ENCODE measurements around the gene C18orf63. TPM values are rescaled to one million over a fixed set of nuclear protein-coding genes. Genes with fewer than 3 reads are reported as not detected.

Gene C18orf63
- total RNA-seq = not detected

DNA sequence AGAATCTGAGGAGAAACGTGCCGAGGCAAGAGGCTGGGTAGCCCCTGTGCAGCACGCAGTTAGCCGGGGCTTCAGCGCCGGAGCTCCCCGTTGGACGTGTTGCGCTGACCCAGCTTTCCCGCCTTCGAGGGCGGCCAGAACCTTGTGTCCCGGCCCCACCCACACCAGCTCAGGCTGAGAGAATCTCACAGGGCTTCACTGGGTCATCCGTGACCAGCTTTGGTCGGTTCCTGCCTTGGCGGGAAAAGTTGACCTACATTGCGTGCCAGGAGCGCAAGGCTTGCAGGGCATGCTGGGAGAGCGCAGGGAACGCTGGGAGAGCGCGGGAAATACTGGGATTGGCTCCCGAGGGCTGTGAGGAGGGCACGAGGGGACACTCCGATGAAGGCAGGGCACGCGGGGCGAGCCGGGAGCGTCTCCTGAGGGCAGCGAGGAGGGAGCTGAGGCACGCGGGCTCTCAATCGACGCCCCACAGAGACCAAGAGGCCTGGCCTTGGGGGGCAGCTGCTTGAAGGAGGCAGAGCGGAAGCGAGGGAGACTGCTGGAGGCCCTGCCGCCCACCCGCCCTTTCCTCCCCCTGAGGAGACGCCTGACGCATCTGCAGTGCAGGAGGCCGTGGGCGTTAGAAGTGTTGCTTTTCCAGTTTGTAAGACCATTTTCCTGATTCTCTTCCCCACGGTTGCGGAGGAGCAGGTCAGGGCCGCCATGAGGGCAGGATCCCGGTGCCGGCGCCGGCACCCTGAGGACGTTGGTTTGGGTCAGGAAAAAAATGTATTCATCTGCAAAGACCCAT is at the start of gene C18orf63:
Gene C18orf63, plus strand, starts transcription at position 376 of the 793 bp plus-strand sequence. CDS start 2,027 bp downstream, outside the sequence.
- no peak for DNase-seq
- H3K27me3 Mint-ChIP-seq = peaks cover 8% of the 10 kb centered on the region
- H3K27ac Mint-ChIP-seq = no peak within 1 kb of the TSS
- CTCF ChIA-PET = no interaction called here
- H3K36me3 Mint-ChIP-seq (ENCODE audit: low read depth) = no peaks in the 10 kb centered on the region
- no peaks in the 10 kb centered on the region for H3K4me1 Mint-ChIP-seq
- no peaks in the 10 kb centered on the region for H3K9me3 Mint-ChIP-seq
- POLR2A ChIA-PET = no interaction called here
- no peak within 1 kb of the TSS for H3K4me3 Mint-ChIP-seq

DNA sequence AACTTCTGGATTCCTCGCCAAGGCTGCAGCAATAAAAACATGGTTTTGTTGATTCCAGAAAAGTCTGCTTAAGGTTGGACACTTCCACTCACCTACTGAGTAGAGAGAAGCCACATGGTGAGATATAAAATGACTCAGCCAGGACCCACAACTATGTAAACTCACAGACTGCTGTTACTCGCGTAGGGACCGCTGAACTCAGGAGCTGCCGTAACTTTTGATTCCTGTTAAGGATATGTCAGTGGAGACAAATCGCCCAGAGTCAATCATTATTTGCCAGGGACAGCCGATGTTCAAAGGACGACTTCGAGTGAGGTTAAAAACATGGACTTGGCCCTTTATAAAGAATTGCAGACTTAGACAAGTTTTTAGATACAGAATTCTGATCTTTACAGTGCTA is 49.5 kb upstream of the C18orf63 start:
- no peaks in the 10 kb centered on the region for H3K9me3 Mint-ChIP-seq
- H3K27ac Mint-ChIP-seq = no peak overlapping the region
- H3K4me1 Mint-ChIP-seq = no peaks in the 10 kb centered on the region
- DNase-seq = no peak
- ChIA-PET CTCF (no interaction called here), POLR2A (no interaction called here)
- no peaks in the 10 kb centered on the region for H3K36me3 Mint-ChIP-seq (ENCODE audit: low read depth)
- no peak overlapping the region for H3K4me3 Mint-ChIP-seq
- H3K27me3 Mint-ChIP-seq = no peaks in the 10 kb centered on the region

DNA sequence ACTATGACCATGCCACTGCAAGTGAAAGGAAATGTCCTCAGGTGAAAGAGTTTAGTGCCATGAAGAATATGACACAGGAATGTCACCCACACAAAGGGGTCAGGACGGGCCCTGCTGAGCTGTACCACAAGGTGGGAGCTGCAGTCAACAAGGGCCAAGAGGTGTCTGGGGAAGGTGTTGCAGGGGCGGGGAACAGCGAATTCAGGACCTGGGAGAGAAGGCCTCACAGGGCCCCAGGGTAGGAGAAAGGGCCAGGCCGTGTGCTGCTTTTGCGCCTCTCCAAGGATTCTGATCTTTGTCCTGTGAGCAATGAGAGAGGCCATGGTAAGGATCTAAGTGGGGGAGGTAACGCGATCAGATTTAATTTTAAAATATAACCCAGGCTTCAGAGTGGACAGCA is 47.5 kb upstream of the C18orf63 start:
- CTCF ChIA-PET = no interaction called here
- H3K27ac Mint-ChIP-seq = no peak overlapping the region

DNA sequence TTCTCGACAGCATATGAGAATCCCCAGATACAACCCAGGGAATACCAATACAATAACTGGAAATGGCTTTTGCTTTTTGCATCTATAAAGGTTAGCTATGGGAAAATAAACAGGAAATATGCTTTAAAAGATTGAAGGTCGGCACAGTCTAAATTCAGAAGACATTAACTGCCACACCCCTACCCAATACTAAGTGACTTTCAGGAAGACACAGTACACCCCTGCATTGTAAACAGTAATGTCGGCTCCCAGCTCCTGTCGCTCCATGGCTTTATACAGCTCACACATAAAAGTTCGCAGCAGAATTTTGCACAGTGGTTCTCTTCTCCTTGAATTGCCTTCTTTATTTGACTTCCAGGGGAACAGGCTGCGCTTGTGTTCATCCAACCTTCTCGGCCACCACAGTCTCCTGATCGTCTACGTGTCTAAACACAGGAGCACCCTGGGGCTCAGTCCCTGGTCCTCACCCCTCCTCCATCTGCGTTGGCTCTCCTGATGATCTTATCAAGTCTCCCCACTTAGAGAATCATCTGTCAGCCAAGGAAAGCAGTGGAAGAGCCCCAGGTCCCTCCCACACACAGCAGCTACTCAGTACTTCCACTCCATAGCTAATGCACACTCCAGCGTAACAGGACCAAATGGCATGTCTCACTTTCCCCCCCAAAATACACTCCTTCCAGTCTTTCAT is 46.6 kb upstream of the C18orf63 start:
- CTCF ChIA-PET = no interaction called here
- no peak overlapping the region for H3K4me3 Mint-ChIP-seq
- no peaks in the 10 kb centered on the region for H3K36me3 Mint-ChIP-seq (ENCODE audit: low read depth)
- DNase-seq = no peak
- no peaks in the 10 kb centered on the region for H3K27me3 Mint-ChIP-seq
- no peak overlapping the region for H3K27ac Mint-ChIP-seq
- H3K9me3 Mint-ChIP-seq = no peaks in the 10 kb centered on the region
- POLR2A ChIA-PET = no interaction called here
- H3K4me1 Mint-ChIP-seq = no peaks in the 10 kb centered on the region

More for the DNA sequence above, 47.5 kb upstream of the C18orf63 start:
- POLR2A ChIA-PET = no interaction called here
- no peaks in the 10 kb centered on the region for H3K9me3 Mint-ChIP-seq
- H3K36me3 Mint-ChIP-seq (ENCODE audit: low read depth) = no peaks in the 10 kb centered on the region
- no peak for DNase-seq
- H3K4me3 Mint-ChIP-seq = no peak overlapping the region
- H3K27me3 Mint-ChIP-seq = no peaks in the 10 kb centered on the region
- H3K4me1 Mint-ChIP-seq = no peaks in the 10 kb centered on the region

DNA sequence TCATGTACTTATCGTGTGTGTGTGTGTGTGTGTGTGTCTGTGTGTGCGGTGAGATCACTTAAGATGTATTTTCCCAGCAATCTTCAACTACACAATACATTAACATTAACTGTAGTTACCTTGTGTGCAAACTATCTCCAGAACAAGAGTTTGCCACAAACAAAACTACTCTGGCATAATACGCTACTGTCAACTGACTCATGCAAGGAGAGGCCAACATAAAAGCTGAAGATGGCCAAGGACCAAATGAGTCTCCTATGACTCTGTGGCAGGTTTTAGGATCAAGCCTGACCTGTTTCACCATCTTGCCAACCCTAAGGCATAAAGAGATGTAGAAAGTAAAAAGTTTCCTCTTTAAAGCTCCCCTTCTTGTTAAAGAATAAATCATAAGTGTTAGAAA is 44.0 kb upstream of the C18orf63 start:
- Mint-ChIP-seq H3K36me3 (ENCODE audit: low read depth) (no peaks in the 10 kb centered on the region), H3K27ac (no peak overlapping the region), H3K4me1 (no peaks in the 10 kb centered on the region), H3K27me3 (no peaks in the 10 kb centered on the region), H3K9me3 (no peaks in the 10 kb centered on the region), H3K4me3 (no peak overlapping the region)
- POLR2A ChIA-PET = no interaction called here
- CTCF ChIA-PET = no interaction called here
- DNase-seq = no peak

DNA sequence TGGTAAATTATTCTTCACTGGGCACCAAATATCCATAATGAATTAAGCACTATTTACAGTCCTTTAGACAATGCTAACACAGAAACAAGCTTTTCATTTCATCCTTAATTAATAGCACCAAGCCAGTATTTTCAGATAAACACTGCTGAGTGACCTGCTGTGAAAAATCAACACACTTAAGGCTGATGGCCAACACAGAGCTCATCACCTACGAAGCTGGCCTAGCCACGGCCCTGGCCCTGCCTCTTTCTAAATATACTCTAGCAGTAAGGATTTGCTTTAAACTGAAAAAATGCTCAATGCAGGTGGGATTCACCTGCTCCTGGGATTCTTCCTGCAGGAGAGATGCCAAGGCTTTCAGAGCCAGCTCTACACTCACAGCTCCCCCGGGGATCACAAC is 42.2 kb upstream of the C18orf63 start:
- no peak overlapping the region for H3K27ac Mint-ChIP-seq
- H3K27me3 Mint-ChIP-seq = no peaks in the 10 kb centered on the region
- POLR2A ChIA-PET = no interaction called here

DNA sequence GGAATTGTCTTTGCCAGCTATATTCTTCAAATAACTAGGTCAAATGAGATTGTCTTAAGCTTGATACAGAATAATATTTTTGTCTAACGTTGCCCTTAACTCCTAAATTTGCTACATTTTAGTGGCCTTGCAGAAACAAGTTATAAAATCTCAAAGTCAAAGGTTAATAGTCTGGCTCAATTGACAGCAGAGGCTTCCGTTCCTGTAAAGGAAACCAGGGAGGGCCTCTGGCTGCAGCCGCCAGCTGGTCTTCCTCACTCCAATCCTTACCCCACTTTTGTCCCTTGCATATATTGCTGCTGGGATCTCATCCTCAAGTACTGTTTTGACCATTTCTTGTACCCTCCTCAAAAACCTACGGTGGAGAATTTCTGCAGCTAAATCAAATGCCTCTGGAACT is 40.9 kb upstream of the C18orf63 start:
- no peaks in the 10 kb centered on the region for H3K27me3 Mint-ChIP-seq
- no peaks in the 10 kb centered on the region for H3K36me3 Mint-ChIP-seq (ENCODE audit: low read depth)
- no peaks in the 10 kb centered on the region for H3K9me3 Mint-ChIP-seq
- no peak for DNase-seq
- ChIA-PET CTCF (interaction anchor here (1.4 kb wide), 1 partner anchor 277 kb away, joined by 4 read pairs; no protein-coding TSS in a partner anchor), POLR2A (no interaction called here)
- H3K4me1 Mint-ChIP-seq = no peaks in the 10 kb centered on the region
- H3K27ac Mint-ChIP-seq = no peak overlapping the region
- no peak overlapping the region for H3K4me3 Mint-ChIP-seq

More for the DNA sequence above, 42.2 kb upstream of the C18orf63 start:
- no peak for DNase-seq
- no peaks in the 10 kb centered on the region for H3K9me3 Mint-ChIP-seq
- CTCF ChIA-PET = interaction anchor here (1.4 kb wide), 1 partner anchor 278 kb away, joined by 4 read pairs; no protein-coding TSS in a partner anchor
- no peaks in the 10 kb centered on the region for H3K4me1 Mint-ChIP-seq
- no peak overlapping the region for H3K4me3 Mint-ChIP-seq
- H3K36me3 Mint-ChIP-seq (ENCODE audit: low read depth) = no peaks in the 10 kb centered on the region

DNA sequence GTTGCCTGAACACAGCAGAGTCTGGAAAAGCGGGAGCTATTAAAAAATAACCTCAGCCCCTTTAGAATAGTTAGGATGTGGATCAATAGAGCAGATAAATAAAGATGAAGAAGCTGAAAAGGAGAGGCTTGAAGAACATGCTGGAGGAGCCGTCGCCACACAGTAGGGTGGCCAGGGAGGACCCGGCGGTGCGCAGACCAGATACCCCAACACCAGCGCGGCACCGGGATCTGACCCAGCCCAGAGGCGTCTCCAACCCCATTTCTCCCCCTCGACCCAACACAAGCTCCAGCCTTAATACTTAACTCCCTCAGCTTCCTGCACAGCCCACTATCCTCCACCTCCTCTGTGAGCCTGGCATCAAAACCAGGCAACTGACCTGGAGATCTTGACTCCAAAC is 39.9 kb upstream of the C18orf63 start:
- ChIA-PET POLR2A (no interaction called here), CTCF (no interaction called here)
- H3K27ac Mint-ChIP-seq = no peak overlapping the region
- no peak overlapping the region for H3K4me3 Mint-ChIP-seq
- H3K9me3 Mint-ChIP-seq = no peaks in the 10 kb centered on the region
- H3K4me1 Mint-ChIP-seq = no peaks in the 10 kb centered on the region
- DNase-seq = no peak
- no peaks in the 10 kb centered on the region for H3K36me3 Mint-ChIP-seq (ENCODE audit: low read depth)
- no peaks in the 10 kb centered on the region for H3K27me3 Mint-ChIP-seq

DNA sequence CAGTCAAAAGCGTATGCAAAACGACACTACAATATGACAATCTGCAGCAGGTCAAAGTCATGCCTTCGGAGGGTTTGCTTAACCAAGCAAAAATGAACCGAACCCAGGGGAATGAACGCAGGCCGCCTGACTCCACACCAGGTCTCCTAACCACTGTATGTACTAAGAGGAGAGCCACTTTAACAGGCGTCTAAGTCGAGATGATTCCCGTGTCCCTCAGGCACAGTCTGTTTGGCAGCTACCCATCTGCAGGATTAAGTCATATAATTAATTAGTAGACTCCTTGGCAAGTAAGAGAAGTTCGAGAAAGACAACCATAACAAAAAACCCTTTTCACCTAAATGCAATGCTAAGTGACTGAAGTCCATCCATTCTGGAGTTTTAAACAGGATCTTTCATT is 39.0 kb upstream of the C18orf63 start:
- DNase-seq = no peak
- Mint-ChIP-seq H3K9me3 (no peaks in the 10 kb centered on the region), H3K27me3 (no peaks in the 10 kb centered on the region), H3K27ac (no peak overlapping the region), H3K4me3 (no peak overlapping the region), H3K36me3 (ENCODE audit: low read depth) (no peaks in the 10 kb centered on the region), H3K4me1 (peaks cover 3% of the 10 kb centered on the region)
- ChIA-PET CTCF (no interaction called here), POLR2A (no interaction called here)

DNA sequence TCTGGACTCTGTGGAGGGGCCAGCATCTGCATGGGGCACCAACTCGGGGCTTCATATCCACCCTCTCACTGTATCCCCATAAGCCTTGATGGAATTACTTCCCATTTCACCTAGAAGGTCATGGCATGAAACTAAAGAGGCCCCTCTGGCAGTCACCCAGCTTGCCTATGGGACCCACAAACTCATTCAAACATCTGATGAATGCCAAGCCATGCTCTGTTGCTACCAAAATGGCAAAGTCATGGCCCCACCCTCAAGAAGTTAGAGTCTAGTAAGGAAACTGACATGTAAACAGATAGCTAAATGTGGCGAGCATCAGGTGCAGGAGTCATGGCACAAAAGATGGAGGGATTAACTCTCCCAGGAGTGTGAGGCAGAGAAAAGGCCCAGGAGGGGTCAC is 38.3 kb upstream of the C18orf63 start:
- Mint-ChIP-seq H3K36me3 (ENCODE audit: low read depth) (no peaks in the 10 kb centered on the region), H3K9me3 (no peaks in the 10 kb centered on the region), H3K4me1 (peaks cover 8% of the 10 kb centered on the region), H3K27me3 (no peaks in the 10 kb centered on the region), H3K27ac (no peak overlapping the region), H3K4me3 (no peak overlapping the region)
- ChIA-PET CTCF (no interaction called here), POLR2A (no interaction called here)
- no peak for DNase-seq

DNA sequence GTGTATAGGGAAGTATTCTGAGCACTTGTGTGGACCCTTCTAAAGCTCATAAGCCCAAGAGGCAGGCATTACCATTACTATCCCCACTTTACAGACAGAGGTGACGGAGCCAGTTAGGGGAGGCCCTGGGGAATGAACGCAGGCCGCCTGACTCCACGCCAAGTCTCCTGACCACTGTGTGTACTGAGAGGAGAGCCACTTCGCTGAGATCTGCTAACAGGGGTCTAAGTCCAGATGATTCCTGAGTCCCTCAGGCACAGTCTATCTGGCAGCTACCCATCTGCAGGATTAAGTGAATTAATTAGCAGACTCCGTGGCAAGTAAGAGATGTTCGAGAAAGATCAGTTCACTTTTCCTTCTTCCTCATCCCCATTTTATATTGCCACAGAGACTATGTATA is 37.6 kb upstream of the C18orf63 start:
- H3K27me3 Mint-ChIP-seq = no peaks in the 10 kb centered on the region
- POLR2A ChIA-PET = no interaction called here
- H3K27ac Mint-ChIP-seq = no peak overlapping the region

DNA sequence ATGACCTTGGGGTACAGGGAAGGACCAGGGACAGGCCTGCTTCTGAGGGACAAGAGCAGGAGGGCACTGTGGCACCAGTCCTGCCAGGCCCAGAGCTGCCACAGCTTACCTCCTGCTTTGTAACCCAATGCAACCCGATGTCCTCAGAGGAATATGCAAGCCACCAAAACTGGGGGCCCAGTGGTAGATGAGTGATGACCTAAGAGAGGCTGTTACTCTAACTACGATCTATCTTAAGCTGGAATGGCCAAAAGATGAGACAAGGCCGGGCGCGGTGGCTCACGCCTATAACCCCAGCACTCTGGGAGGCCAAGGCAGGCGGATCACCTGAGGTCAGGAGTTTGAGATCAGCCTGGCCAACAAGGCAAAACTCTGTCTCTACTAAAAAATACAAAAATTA is 36.7 kb upstream of the C18orf63 start:
- POLR2A ChIA-PET = no interaction called here
- Mint-ChIP-seq H3K4me1 (peaks cover 21% of the 10 kb centered on the region), H3K36me3 (ENCODE audit: low read depth) (no peaks in the 10 kb centered on the region), H3K4me3 (no peak overlapping the region), H3K27me3 (no peaks in the 10 kb centered on the region), H3K27ac (no peak overlapping the region), H3K9me3 (no peaks in the 10 kb centered on the region)
- CTCF ChIA-PET = interaction anchor here (0.9 kb wide), 1 partner anchor 214 kb away, joined by 5 read pairs; no protein-coding TSS in a partner anchor
- DNase-seq = no peak

More for the DNA sequence above, 37.6 kb upstream of the C18orf63 start:
- H3K4me1 Mint-ChIP-seq = peaks cover 16% of the 10 kb centered on the region
- CTCF ChIA-PET = no interaction called here
- no peak overlapping the region for H3K4me3 Mint-ChIP-seq
- H3K9me3 Mint-ChIP-seq = no peaks in the 10 kb centered on the region
- DNase-seq = no peak
- H3K36me3 Mint-ChIP-seq (ENCODE audit: low read depth) = no peaks in the 10 kb centered on the region

DNA sequence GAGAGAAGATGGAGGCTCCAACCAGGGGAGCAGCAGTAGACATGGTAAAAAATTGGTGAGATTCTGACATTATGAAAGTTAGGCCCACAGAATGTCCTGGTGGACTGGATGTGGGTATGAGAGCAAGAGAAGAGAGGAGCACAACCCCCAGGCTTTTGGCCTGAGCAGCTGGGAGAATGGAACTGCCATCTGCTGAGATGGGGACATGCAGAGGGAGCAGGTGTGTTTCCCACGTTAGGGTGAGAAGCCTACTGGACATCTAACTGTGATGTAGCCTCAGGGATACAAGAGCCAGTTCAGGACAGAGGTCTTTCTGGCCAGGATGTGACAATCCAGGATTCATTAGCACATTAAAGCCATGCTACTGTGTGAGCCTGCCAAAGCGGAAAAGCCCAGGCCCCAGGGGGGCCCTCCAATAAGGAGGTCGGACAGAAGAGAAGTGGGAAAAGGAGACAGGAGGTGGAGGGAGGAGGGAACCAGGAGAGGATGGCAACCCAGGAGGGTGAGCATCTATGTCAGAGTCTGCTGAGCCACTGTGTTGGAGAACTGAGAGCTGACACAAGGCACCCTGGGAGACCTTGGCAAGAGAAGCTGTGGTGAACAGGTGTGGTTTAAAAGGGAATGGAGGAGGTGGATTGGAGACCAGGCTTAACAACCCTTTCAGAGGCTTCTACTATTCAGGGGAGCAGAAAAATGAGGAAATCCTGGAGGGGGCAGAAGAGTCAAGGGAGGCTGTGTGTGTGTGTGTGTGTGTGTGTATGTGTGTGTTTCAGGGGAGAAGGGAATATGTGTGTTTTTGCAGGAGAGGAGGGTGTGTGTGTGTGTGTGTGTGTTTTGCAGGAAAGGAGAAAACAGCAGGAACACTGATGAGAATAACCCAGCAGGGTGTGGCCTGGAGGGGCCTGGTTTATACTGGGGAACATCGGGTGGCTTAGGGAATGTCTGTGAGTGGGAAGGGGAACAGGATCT is 34.3 kb upstream of the C18orf63 start:
- no peak for DNase-seq
- CTCF ChIA-PET = no interaction called here
- Mint-ChIP-seq H3K27ac (no peak overlapping the region), H3K4me3 (no peak overlapping the region), H3K36me3 (ENCODE audit: low read depth) (no peaks in the 10 kb centered on the region), H3K27me3 (no peaks in the 10 kb centered on the region), H3K4me1 (peaks cover 21% of the 10 kb centered on the region), H3K9me3 (no peaks in the 10 kb centered on the region)
- POLR2A ChIA-PET = no interaction called here
